Activated T-helper 9 cell treated with anti-CD3 and anti-CD28 coated beads, Interleukin-2, amount 50 U/mL, for 16 hours (primary cell): ENCODE data around the gene HIPK3.

ENCODE experiments used
- DNase-seq: peaks from one replicate; pipeline ENCODE4 v3.0.0-alpha.2; 2020; ENCODE audit warnings: low read depth

Gene HIPK3

DNA sequence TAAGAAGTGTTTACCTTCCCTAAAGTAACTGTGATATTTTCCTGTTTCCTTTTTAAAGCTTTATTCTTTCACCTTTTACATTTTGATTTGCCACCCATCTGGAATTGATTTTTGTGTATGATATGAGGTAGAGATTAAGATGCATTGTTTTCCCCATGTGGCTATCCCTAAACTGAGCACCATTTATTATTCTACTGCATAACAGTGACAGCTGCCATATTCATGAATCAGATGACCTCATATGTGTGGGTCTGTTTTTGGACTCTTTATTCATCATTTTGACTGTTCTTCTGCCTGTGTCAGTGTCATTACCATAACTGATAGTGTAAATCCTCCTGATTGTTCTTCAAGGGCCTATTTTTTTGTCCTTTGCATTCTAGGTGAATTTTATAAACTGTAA is 50.8 kb downstream of the HIPK3 start:
- DNase-seq: no peak

DNA sequence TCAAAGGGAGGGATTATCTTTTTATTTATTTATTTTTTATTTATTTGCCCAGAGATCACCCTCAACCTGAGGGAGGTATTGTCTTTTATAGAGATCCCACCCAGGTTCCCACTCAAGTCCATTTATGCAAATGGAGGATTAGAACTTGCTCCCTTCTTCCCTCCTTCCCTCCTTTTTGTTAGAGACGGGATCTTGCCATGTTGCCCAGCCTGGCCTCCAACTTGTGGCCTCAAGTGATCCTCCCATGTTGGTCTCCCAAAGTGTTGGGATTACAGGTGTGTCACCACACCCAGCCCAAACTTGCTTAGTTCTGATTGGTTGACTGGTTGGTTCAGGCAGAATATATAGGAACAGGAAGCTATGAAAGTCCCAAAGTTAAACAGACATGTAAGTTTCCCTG is 51.9 kb downstream of the HIPK3 start:
- DNase-seq: no peak

DNA sequence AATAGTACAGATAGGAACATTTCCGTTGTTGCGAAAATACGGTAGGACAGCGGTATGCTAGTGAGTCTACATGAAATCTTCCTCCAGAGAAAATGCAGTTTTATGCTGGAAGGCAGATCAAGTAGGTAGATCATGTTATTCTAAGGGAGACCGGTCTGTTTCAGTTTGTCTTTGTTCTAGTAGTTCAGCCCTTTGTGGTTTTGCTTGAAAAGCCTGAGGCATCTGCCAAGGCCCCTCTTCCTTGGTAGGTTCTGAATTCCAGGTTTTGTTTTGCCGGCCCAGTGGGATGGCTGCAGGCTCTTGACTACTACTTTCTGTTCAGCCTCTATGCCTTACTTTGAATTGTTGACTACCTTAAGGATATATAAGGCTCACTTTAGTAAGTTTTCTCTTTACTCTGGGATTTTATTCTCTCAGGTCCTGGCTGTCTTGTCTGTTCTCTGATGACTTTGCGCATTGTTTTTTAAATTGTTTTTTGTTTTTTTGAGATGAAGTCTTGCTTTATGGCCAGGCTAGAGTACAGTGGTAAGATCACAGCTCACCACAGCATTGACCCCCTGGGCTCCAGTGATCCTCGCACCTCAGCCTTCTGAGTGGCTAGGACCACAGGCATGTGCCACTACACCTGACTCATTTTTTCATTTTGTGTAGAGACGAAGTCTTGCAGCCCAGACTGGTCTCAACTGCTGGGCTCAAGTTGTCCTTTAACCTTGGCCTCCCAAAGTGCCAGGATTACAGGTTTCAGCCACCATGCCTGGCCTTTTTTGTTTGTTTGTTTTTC is 53.7 kb downstream of the HIPK3 start:
- DNase-seq: no peak

DNA sequence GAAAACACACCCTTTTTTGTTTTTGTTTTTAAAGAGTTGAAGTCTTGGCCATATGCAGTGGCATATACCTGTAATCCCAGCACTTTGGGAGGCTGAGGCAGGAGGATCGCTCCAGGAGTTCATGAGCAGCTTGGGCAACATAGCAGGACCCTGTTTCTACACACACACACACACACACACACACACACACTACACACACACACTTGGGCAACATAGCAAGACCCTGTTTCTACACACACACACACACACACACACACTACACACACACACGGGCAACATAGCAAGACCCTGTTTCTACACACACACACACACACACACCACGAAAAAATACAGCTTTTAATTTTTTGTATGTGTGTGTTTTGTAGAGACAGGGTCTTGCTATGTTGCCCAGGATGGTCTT is 54.5 kb downstream of the HIPK3 start:
- no peak for DNase-seq

DNA sequence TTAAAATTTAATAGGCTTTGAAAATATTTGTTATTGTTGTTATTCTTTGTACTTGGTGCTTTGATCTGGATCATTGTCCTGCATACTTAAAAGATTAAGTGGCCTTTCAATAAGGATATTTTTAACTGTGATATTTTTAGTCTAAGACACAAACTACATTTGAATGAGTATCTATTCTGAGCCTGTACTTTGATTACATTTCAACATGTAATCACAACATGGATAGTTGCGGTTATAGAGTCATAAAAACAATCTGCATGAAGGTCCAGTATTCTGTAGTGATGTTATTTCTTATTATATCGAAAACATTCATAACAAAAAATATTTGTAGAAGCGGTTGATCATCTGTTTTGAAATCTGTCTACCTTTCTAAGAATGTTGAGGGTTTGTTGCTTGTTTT is 58.6 kb downstream of the HIPK3 start:
- DNase-seq: no peak

DNA sequence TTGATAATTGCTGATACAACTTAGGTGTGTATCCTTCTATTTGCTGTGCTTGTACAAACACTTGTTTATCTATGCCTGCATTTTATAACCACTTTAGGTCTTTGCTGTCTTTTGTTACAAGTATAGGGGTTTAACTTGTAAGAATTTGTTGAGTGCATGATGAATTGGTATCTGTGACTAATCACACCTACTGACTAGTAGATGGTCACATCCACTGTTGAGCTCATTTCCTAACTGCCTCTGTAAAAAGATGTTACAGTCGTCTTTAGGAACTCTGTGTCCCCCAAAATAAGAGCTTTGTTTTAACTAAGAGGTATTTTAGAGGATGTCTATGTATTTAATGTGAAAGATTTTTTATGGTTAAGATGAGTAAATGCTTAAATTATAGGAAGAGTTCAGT is 60.5 kb downstream of the HIPK3 start:
- no peak for DNase-seq

DNA sequence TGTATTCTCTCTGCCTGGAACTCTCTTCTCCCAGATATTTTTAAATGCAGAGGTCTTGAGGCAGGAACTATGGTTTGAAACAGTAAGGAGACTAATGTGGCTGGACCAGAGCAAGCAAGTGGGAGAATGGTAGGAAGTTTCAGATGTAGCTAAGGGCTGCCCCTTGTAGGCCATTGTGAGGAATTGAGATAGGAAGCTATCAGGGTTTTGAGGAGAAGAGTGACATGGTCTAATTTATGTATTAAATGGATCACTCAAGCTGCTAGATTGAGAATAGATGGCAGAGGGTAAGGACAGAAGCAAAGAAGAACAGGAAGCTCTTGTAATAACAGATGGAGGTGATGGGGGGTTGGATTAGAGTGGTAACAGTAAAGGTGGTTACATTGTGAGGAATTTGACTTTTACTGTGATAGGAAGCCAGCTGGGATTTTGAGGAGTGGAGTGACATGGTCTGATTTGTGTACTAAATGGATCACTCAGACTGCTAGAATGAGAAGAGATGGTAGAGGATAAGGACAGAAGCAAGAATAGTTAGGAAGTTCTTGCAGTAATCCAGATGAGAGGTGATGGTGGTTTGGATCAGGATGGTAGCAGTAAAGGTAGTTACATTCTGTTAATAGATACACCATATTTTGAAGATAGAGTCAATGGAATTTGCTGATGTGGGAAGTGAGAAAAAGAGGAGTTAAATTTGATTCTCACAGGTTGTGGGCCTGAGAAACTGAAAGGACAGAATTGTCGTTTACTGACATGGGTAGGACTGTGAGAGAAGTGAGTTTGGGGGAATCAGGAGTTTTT is 63.0 kb downstream of the HIPK3 start:
- no peak for DNase-seq

DNA sequence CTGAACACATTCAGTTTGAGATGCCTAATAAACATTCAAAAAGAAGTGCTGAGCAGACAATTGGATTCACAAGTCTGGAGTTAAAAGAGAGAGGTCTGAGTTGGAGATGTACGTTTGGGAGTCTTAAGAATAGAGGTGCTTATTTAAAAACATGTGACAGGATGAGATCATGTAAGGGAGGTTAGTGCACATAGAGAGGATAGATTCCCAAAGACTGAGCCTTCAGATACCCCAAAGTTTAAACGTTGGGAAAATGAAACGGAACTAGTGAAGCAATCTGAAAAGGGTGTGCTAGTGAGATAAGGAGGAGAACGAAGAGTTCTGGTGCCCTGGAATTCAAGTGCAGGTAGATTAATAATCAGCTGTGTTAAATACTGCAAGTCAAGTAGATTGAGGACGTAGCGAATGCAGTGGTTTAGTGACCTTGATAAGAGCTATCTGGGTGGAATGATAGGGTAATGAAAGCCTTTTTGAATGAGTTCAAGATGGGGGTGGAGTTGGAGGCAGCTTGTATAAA is 63.7 kb downstream of the HIPK3 start:
- no peak for DNase-seq

DNA sequence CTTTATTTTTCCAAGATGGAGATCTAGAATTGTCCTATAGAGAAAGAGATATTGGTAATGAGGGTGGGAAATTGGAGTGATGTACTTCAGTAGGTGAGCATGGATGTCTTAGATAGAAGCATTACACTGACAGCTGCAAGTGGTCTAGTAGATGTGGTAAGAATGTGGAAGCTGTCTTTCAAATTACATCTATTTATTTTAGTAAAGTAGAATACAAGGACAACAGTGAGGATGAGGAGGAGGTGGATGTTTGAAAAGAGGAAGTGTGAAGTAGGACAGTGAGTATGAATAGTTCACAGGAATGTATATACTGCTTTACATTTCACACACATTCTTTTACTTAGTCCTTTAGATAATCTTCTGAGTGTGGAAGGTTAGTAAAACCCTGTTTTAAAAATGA is 64.2 kb downstream of the HIPK3 start:
- DNase-seq: no peak

DNA sequence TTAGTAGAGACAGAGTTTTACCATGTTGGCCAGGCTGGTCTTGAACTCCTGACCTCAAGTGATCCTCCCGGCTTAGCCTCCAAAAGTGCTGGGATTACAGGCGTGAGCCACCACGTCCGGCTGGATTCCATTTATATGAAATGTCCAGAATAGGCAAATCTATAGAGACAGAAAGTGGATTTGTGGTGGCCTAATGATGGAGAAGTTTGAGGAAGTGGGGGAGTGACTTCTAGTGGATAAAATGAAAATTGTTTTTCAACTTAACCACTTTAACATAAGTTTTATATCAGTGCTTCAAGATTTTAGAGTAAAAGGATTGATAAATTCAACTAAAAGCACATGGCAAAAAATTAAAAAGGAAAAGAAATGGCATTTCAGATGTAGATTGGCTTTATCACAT is 66.2 kb downstream of the HIPK3 start:
- no peak for DNase-seq

DNA sequence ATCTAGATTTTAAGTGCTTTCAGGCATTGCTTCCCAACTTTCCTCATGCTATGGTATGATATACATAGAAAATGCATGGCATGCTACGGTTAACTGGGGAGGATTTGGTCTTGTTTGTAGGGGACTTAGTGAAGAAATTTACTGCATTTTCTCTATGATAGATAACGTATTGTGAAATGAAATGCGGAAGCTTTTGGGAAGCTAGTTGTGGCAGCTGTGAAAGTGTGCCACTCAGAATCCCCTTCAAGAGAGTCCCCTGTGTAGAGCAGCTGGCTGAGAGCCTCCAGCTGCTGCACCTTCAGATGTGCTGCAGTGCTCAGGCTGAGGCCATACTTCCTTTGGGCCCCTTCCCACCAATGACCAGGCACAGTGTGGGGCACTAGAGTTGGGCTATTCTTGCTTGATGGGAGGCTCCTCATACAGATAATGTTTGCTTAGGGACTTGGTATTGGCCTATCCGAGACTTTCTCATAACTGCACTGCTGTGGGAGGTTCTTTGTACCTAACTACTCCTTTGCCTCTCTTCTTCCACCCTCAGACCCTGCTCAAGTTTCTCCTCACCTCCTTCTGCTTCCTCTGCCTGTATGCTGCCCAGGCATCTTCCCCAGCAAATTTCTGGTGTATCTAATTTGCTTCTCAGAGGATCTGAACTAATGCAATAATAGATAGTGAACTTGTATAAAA is 67.3 kb downstream of the HIPK3 start:
- no peak for DNase-seq

DNA sequence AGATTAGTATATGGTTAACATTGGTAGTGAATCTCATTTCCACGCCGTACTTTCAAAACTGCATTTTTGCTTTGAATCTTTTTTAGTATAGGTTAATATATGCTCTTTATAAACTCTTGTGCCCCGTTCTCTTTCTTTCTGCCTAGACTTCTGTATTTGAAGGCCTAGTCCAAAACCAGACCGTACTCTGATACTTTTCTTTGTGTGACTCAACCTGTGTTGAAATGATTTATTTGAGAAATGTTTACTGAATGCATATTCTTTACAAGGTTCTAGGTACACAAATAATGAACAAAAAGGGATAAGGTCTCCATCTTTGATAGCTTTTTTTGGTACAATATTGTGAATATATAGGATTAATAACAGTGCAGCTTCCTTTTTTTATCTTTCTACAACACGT is 68.3 kb downstream of the HIPK3 start:
- DNase-seq: no peak

DNA sequence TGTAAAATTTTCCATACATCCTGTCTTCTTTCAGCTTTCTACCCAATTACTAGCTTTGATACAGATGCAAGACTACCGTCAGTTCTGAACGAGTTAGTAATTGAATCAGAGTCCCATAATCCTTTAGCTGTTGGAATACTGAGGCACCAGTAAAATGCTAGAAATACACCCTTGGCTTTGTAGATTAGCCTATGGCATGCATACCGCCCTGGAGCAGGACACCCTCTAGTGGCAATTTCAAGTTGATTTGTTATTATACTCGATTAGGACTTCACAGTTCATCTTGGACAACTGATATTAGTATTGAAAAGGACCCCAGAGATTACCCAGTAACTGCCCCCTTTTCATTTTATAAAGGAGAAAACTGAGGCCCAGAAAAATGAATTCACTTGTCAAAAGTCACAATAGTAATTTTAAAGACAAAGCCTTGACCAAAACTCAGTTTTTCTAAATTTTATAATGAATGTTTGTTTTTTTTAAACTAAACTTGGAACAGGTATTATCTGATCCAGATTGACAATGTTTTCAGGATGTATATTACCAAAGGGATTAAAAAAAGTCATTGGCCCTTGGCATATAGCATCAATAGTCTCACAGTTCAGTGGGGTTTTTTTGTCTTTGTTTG is 72.6 kb downstream of the HIPK3 start:
- no peak for DNase-seq

DNA sequence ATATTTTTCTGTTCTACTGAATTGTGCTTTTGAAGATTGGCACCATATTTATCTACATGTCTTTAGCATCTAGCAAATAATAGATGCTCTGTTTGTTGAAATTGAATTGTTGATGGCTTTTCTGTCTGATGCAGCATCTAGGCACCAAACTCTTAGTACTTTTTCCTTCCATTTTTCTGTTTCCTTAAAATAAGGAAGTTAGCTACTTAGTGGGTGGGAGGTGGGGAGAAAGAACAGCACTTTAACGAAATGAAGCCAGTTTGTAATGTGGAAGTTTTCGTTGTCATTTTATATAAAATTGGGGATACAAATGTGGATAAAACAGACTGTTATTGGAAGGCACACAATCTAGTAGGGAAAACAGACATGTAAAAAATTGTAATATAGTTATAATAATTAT is 76.6 kb downstream of the HIPK3 start:
- no peak for DNase-seq

DNA sequence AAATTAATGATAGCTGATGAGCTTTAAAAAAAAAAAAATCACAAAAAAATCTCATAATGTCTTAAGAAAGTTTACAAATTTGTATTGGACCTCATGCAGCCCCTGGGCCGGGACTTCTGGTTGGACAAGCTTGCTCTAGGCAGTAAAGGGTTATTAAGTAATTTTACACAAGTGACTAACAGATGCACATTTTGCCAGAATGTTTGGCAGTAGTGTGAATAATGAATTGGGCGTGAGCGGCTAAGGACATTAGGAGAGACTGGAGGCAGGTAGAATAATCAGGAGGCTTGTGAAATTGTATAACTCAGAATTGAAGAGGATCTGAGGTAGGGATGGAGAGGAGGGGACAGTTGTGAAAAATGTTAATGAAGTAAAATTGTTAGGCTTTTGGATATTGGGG is 77.4 kb downstream of the HIPK3 start:
- DNase-seq: no peak

DNA sequence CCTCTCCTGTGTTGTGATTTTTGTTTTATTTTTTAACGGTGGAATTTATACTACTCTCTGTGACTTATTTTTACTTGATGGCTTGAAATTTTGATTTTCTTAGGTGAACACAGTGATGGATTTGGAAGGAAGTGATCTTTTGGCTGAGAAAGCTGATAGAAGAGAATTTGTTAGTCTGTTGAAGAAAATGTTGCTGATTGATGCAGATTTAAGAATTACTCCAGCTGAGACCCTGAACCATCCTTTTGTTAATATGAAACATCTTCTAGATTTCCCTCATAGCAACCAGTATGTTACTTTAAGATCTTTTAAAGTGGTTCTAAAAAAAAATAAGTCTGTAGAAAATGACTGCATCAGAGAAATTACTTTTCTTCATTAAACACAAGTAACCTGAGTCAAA is 82.1 kb downstream of the HIPK3 start:
- no peak for DNase-seq

DNA sequence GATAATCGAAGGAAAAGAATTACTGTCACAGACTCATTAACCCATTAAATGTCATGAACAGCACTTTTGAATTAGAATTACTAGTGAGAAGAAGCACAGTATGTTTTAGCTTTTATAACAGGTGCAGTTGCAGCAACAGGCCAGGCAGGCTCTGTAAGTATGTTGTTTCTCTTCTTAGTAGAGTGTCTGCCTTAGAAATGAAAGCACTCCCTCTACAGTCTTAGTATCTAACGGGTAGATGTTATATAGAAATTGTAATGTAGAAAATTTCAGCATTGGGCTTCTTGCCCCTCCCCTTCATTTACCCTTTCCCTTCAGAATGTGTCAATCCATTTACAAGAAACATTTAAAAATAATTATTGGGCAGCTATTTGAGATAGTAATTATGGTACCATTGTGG is 87.4 kb downstream of the HIPK3 start:
- DNase-seq: no peak

DNA sequence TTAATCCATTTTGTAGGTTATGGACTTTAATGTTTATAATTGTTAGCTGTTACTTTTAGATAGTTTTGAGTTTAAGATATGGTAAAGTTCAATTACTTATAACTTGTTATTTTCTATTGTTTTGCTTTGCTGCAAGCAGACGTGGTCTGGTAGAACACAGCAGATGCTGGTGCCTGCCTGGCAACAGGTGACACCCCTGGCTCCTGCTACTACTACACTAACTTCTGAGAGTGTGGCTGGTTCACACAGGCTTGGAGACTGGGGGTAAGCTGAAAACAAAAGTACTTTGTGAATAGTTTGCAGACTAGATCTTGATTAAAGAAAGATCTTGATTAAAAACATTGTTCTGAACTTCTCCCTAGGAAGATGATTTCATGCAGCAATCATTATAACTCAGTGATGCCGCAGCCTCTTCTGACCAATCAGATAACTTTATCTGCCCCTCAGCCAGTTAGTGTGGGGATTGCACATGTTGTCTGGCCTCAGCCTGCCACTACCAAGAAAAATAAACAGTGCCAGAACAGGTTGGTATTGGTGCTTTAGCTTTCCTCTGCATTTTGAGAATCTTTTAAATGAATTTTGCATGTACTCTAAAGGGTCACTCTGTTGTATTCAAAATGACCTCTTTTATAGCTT is 90.4 kb downstream of the HIPK3 start:
- DNase-seq: no peak

DNA sequence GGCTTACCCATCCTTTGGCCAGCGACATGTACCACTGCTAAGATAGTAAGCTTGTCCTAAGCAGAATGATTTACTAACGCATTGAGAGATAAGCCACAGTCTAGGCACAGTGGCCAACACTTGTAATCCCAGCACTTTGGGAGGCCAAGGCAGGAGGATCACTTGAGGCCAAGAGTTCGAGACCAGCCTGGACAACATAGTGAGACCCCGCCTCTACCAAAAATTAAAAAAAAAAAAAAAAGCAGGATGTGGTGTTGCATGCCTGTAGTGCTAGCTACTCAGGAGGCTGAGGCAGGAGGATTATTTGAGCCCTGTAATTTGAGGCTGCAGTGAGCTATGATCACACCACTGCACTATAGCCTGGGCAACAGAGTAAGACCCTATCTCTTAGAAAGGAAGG is 93.1 kb downstream of the HIPK3 start:
- no peak for DNase-seq

DNA sequence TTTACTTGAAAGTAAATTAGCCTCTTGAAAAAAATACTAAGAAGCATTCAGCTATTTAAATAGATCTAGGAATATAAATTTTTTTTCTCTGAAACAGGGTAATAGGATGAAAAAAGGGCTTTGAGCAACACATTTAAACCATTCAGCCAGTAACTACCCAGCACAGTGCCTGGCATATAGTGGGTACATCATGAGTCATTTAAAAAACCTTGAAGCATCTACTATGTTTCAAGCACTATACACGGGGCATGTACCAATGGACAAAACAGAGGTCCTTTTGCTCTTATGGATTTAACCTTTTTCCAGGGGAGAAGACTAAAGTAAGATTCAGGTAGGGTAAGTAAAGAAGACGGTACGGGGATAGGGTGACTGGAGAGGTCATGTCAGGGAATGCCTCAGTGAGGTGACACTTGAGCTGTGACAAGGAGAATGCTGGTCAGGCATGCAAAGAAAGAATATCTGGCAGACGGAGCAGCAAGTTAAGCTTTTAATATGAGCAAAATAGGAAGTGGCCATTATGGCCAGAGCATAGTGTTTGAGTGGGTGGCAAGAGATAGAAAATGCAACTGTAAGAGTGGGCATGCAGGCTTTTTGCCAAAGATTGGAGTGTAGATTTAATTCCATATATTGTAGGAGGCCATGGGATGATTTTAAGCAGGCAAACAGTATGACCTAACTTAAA is 101.1 kb downstream of the HIPK3 start:
- no peak for DNase-seq

DNA sequence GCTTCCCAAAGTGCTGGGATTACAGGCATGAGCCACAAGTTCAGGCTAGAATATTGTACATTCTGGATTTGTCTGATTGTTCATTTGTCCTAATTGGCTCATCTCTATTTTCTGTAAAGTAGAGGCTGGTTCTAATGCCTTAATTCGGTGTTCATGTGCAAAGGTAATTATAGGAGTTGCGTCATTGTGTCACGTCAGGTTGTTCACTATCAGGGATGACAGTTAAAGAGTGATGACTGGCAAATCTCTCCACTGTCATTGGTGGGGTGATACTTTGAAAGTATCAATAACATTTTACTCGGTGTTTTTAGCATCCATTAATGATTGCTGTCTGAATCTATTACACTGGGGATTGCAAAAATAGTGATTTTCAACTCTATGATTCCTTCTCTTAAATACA is 103.5 kb downstream of the HIPK3 start:
- no peak for DNase-seq
